GM12872 (cell line): ENCODE data around the gene MMP19.

Source experiments
- CTCF ChIP-seq: IDR thresholded peaks from 3 replicates; pipeline ENCODE4 v1.5.1; 2011; ENCODE audit warnings: low read depth, mild to moderate bottlenecking, low read length, moderate library complexity; ENCODE audit not compliant: insufficient read depth

Gene MMP19

GRCh38 chr12:55827806-55828205 lies 14.9 kb downstream of the MMP19 start:
- no peak for TF ChIP-seq CTCF

GRCh38 chr12:55824726-55825125 lies 18.0 kb downstream of the MMP19 start:
- TF ChIP-seq CTCF = no peak

- TF ChIP-seq CTCF = no peak
Measured at GRCh38 chr12:55823419-55823818, 19.3 kb downstream of the MMP19 start.

- TF ChIP-seq CTCF = 0 out of 3 replicates have a peak, but pooled peaks have one; percentile 11
Measured at GRCh38 chr12:55822228-55822627, 20.5 kb downstream of the MMP19 start.

GRCh38 chr12:55820679-55821078 lies 22.1 kb downstream of the MMP19 start:
- no peak; the same call in 2 of the 3 replicates for TF ChIP-seq CTCF

- TF ChIP-seq CTCF = no peak
Measured at GRCh38 chr12:55818886-55819285, 23.9 kb downstream of the MMP19 start.

- TF ChIP-seq CTCF = no peak
Measured at GRCh38 chr12:55818140-55818728, 24.5 kb downstream of the MMP19 start.
